HG03025 (cell line): Measurements from ENCODE around the gene TMEM187.
"Not testable (repeated sequence)": the region's sequence is repeated elsewhere in the genome, so short reads cannot be mapped to it uniquely, and the experiment has no call there.

ENCODE experiments used
- ATAC-seq: cut with Tn5 transposase; IDR thresholded peaks from one replicate; pipeline ENCODE4 v1.9.1; 2021; ENCODE audit warnings: mild to moderate bottlenecking, moderate library complexity; ENCODE audit not compliant: unreplicated experiment, low FRiP score

TMEM187 gene

GRCh38 chrX:153969125-153969903 is 3.2 kb upstream of the TMEM187 start:
- ATAC-seq, result no peak

- no peak for ATAC-seq
These were observed 2.6 kb upstream of the TMEM187 start for GRCh38 chrX:153969904-153970356.

GRCh38 chrX:153970357-153971123 is 2.0 kb upstream of the TMEM187 start:
- ATAC-seq, result peak; percentile 11

- peak; percentile 38 for ATAC-seq
These were observed 1.5 kb upstream of the TMEM187 start for GRCh38 chrX:153971124-153971449.

- peak; percentile 53 for ATAC-seq
These were observed 845 bp upstream of the TMEM187 start, which contains the start of gene HCFC1 for GRCh38 chrX:153971450-153972367. HCFC1 (minus strand) TSS chrX:153971818; CDS start chrX:153970840, 978 bp downstream.

- no peak for ATAC-seq
These were observed 811 bp downstream of the TMEM187 start for GRCh38 chrX:153973127-153974002.

- ATAC-seq, result no peak
These were observed 1.6 kb downstream of the TMEM187 start for GRCh38 chrX:153974003-153974725.

- no peak for ATAC-seq
These were observed 2.3 kb downstream of the TMEM187 start for GRCh38 chrX:153974726-153975286.

GRCh38 chrX:153980394-153980793 is 7.8 kb downstream of the TMEM187 start:
- ATAC-seq, result not testable (repeated sequence)

GRCh38 chrX:153981231-153981630 is 8.7 kb downstream of the TMEM187 start:
- no peak for ATAC-seq

GRCh38 chrX:153981771-153982533 is 9.4 kb downstream of the TMEM187 start:
- no peak for ATAC-seq

GRCh38 chrX:153983321-153983801 is 10.8 kb downstream of the TMEM187 start:
- ATAC-seq, result no peak

- no peak for ATAC-seq
These were observed 12.0 kb downstream of the TMEM187 start for GRCh38 chrX:153984351-153985178.

- ATAC-seq, result no peak
These were observed 15.9 kb downstream of the TMEM187 start for GRCh38 chrX:153988493-153988892.

GRCh38 chrX:153989973-153990655 is 17.6 kb downstream of the TMEM187 start:
- no peak for ATAC-seq

GRCh38 chrX:153991013-153991580 is 18.5 kb downstream of the TMEM187 start:
- ATAC-seq, result no peak
